GM11168 (cell line): ENCODE data around the gene CTSZ.
"Not testable (repeated sequence)": the region's sequence is repeated elsewhere in the genome, so short reads cannot be mapped to it uniquely, and the experiment has no call there.

Experiments used
- in situ Hi-C: fragments of 300-500 bp; cut with MboI; formaldehyde crosslinking; loops from one replicate; pipeline ENCODE4 v1.12.0; 2022; ENCODE audit warnings: low sequenced_read_pairs; ENCODE audit not compliant: unreplicated experiment

CTSZ gene

DNA sequence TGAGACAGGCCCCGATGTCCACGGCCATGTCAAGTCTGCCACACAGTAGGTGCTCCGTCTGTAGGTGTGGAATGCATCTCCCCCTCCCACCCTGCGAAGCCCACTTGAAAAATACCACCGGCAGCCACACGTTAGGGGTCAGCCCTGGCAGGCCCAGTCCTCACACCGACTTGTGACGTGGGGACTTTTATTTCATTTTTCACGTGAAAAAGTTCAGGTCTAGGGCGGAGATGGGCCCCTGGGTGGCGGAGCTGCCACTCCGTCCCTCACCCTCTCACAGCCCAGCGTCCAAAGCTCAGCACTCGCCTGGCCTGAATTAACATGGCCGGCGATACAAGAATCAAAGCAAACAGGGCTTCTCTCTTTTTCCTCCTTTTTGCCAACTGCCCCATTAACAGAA lies 8.4 kb upstream of the CTSZ start:
- in situ Hi-C loops = no loop called here

DNA sequence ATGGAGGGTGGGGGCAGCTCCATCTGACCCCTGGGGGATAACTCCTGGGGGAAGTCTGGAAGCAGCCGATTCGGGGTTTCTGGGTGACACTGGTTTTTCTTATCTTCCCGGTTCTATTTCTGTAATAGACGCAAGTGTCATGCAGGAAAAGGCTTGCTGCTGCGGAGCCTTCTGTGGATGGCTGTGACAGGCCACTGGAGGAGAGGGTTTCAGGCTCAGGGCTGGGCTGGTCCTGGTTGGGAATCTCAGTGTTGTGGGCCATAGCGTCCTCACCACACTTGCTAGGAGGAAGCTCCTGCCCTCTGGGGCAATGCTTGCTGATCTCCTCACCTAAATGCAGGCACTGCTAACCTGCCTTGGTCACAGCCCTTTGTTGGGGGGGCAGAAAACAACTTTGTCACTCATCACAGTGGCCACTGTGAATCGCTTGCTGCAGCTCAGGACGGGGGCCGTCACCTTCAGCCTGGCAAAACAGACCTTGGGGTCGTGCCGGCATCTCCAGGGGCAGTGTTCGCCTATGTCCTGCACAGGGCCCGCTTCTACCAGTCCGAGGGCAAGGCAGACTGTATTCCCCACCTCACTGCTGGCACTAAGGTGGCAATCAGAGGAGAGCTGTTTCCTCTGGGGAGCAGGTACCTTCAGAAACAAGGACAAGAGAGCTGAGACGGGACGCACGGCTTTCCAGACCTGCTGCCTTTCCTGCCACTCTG lies 7.8 kb upstream of the CTSZ start:
- in situ Hi-C loops = no loop called here

DNA sequence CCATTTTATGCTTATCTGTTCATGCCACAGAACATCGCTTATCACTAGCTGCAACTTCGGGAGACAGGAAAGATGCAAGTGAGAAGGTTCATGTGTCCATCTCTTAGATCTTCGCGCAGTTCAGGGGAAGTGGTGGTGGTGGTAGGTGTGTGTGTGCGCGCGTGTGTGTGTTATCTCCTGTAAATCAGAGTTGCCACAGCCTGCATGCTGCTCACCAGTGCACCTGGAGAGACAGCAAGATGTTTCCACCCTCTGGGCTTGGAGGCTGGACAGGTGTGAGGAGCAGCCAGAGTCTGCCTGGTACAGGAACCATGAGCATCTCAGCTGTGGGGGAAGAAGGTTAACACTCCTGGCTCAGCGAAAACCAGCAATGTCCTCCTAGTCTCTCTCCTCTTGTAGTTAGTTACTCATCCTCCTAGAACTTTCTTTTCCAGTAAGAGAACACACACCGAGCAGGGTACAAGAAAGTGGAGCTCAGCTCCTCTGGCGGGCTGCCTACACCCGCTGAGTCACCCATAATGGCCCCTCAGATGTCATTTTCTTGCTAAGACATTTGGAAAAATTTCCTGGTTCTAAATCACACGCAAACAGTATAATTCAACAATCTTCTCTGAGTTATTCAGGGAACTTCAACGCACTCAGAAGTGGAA lies 7.0 kb upstream of the CTSZ start:
- in situ Hi-C loops = no loop called here

DNA sequence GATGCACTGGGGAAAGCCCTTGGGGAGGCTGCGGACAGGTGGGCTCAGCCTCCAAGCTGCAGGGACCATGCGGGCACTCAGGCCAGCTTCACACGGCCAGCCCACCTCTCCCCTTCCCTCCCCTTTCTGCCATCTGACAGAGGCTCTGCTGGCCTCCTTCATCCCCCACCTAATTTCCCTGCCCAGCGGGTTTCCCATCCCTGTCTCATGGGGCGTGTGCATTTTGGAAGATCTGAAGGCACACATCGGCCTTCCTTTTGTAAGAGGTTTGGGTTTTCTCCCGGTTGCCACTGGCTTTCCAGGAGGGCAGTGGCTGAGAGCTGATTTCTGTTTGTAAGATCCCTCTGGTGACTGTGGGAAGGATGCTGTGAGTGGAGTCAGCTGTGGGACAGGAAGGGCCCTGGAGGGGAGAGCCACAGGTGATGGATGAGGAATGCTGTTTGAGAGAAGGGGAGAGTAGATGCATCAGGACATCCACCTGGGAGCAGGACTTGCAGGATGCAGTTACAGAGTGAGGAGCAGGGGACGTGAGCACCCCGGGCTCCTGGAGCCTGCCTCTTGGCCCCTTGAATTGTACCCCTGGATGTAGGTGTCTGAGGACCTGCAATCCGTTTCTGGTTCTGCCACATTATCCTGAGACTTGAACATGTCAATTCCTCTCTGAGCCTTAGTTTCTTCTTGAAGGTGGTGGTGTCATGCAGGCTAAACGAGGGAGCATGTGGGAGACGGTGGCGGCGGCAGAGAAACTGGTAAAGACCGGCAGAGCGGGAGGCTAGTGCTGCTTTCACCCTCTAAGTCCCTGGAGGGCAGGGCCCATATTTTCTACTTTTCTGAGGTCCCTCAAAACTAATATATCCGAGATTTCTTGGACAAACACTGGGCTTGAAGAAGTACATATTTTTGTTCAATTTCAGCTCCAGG lies 6.2 kb upstream of the CTSZ start:
- in situ Hi-C loops = no loop called here

DNA sequence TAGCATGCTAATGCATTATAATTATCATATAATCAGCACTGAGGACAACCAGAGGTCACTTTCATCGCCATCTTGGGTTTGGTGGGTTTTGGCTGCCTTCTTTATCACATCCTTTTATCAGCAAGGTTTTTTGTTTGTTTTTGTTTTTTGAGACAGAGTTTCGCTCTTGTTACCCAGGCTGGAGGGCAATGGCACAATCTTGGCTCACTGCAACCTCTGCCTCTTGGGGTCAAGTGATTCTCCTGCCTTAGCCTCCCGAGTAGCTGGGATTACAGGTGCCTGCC lies 4.8 kb upstream of the CTSZ start:
- in situ Hi-C loops = not testable (repeated sequence)

DNA sequence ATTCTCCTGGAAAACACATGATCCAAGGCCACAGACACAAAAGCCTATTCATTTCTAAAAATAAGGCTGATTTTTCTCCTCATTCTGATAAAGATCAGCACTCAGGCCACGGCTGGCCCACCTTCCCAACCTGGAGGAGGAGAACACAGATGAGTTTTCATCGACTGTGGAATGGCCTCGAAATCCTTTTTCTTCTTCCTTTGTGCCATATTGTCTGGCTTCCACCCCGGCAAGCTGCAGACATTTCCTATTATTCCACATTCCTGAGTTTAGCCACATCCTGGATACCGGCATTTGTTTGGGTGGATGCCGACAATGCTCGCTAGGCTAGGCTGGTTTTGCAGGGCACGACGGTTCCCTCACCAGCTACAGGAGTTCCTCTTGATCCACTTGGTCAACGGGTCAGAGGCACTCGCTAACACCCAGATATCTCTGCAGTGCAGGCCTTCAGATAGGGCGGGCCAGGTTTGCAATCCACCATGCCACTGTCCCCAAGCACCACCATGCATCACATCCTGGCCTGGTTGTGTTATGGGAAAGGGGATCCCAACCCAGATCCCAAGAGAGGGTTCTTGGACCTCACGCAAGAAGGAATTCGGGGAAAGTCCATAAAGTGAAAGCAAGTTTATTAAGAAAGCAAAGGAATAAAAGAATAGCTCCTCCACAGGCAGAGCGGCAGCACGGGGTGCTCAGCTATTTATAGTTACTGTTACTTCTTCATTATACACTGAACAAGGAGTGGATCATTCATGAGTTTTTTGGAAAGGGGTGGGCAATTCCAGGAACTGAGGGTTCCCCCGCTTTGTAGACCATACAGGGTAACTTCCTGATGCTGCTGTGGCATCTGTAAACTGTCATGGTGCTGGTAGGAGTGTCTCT lies 4.2 kb upstream of the CTSZ start:
- in situ Hi-C loops = no loop called here

DNA sequence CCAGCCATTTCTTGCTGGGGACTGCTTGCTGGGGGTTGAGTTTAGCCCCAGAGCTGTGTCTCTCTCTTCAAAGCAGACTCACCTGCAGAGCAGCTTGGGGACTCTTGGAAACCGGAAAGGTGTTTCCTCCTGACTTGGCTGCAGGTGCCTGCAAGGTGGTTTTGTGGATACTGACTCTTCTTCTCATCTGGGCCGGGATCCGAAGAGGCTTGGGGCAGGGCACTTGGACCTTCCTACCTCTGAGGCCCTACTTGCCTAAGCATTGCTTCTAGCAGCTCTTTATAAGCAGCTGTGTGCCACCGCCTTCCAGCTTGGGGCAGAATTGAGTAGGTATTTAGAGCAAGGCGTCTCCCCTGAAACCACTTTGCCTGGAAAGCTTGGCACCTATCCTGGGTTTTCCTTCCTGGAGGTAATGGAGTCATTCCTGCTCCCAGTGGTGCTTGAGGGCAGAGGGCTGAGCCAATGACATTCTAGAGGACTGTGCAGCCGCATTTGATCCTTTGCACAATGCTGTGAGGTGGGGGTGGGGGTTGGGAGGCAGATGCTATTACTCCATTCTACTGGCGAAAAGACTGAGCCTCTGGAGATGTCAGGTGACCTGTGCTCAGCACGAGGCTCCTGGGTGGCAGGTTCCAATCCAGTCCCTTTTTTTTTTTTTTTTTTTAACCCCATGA lies 3.4 kb upstream of the CTSZ start:
- in situ Hi-C loops = no loop called here

DNA sequence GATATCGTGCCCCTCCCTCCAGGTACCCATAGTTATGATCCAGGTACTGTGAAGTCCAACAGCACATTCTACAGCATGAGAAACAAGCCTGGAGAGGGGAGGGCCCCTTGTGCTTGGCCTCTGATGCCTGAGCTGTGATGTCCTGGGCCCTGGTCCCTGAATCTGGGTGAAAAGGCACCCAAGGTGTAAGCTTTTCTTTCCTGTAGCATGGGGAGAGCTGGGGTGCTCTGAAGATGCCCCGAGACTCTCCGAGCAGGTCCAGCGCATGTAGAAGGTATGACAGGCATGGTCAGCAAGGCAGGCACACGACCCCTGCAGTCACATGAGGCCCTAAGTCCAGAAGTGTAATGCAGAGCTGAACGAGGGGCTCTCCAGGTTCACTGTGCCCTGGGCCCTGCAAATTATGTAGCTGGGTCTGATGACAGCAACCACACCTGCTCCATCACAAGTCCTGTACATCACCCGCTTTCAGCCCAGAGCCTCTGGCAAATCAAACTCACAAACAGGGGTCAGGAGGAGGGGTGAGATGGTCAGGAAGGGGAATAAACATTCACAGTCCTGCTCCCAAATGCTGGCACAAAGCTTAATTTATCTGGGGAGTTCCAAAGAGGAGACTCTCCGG lies 1.8 kb upstream of the CTSZ start:
- in situ Hi-C loops = loop anchor here (5.0 kb wide), 1 partner anchor 33 kb away; the partner anchor contains the start of gene PRELID3B

DNA sequence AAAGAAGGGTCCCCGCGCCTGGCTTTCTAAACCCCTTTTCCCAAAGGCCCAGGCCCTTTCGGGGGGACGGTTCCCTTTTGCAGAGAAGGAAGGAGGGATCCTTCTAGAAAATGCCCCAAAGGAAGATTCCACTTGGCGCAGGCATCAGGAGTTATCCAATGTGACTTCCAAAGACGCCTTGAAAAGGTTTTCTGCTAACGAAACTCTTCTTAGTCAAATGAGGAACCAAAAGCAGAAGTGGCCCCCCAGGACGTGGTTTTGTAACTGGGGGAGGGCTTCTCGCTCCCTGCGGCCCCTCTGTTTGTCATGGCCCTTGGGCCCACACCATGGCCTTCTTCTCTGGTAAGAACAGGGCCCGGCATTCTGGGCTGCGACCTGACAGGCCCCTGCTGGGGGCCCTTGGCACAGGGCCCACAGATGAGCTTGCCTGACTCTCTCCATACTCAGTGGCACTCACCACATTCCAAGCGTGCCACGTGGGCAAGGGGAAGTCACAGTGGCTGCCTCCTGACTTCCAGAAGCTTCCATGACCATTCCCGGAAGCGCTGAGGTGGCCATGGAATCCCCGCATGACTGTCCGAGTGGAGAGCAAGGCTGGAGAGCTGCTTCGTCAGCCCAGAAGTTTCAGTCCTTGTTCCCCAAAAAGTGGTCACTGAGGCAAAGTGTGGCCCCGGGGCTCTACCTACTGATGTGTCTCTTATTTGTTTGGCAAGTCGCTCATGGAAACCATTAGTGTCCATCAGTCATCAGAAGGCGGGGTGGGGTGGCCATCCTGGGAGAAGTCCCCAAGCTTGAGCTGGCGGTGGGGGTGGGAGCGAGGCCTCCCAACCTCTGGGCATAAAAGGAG lies 834 bp upstream of the CTSZ start:
- in situ Hi-C loops = loop anchor here (5.0 kb wide), 1 partner anchor 34 kb away; the partner anchor contains the start of gene PRELID3B

DNA sequence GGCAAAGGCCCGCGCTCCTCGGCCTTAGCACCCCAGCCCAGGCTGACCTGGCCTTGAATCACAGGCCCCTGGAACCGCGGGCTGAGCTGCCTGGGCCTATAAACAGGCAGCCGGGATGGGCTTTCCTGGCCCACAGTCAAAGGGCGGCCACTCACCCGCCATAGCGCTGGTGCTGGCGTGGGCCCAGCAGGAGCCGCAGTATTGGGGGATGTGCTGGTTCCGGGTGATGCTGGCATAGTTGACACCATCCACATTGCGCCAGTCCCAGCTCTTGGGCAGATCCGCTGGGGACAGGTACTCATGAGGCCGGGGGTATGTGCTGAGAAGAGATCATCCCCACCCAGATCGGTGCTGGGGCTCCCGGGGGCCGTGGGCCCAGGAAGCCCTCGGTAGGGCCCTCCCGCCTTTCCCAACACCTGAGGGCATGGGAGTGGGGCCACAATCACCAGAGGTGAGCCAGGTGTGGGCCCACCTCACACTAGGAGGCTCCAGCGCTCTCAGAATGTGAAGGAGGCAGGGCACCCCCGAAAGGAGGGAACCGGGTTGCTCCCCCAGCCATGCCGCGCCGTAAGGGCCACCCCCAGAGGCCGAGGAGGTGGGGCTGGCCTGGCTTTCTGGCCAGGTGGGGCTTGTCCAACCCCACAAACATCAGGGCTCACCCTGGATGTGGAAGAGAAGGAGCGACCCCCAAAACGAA lies 739 bp downstream of the CTSZ start:
- in situ Hi-C loops = loop anchor here (5.0 kb wide), 1 partner anchor 36 kb away; the partner anchor contains the start of gene PRELID3B

DNA sequence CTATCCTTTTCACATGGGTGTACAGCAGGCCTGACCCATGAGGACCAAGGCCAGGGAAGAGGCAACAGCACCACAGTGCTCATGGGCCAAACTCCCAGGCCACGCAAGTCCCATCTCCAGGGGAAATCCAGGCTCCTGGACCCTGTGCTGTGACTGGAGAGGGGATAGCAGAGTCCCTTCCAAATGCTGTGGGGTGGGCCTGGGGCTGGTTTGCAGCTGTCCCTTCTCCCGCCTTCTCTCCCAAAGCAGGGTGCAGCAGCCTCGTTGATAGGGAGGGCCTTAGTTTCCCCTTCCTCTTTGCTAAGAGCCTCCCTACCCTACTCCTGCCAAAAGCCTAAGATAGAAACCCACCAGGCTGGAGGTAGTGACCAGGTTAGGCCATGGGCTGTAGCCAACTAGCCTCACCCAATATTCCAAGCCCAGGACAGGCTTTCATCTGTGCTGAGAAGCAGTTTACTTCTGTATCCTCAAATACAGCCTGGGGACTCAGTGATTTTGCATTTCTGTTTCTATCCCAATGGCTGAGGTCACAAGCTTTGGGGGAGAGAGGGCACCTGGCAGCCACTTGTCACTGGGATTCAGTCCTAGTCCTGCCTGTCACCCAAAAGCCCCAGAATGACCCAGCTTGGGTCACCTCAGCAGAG lies 1.4 kb downstream of the CTSZ start:
- in situ Hi-C loops = loop anchor here (5.0 kb wide), 1 partner anchor 37 kb away; the partner anchor contains the start of gene PRELID3B

DNA sequence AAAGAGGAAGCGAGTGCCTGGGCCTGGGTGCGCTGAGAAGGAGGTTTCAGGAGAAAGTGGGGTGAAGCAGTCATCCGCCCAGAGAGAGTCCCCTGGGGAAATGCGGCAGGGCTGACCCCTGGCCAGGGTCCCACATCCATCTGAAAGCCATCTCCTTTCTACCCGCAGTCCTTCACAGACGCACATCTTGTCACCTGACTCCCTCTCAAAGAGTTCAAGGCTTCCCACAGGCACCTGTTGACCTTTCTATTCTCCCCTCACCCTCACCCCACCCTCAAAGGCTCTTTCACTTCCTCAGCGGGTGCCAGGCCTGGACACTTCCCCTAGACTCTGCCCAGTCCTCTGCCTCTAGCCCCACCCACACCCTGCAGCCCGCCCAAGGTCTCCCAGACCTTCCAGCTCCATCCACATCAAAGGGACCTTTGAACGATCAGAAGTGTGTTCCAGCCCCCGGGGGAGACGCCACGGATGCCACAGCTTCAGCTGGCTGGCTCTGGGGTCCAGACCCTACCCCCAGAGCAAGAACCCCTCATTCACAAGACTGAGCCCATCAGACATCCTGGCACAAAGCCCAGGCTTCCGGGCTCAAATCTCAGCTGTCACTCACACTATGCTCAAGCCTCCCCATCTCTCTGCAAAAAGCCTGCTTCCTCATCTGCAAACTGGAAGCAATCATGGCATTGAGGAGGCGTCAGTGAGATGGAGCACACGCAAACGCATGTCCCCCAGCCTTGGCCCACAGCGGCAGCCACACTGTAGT lies 2.1 kb downstream of the CTSZ start:
- in situ Hi-C loops = loop anchor here (5.0 kb wide), 1 partner anchor 37 kb away; the partner anchor contains the start of gene PRELID3B

DNA sequence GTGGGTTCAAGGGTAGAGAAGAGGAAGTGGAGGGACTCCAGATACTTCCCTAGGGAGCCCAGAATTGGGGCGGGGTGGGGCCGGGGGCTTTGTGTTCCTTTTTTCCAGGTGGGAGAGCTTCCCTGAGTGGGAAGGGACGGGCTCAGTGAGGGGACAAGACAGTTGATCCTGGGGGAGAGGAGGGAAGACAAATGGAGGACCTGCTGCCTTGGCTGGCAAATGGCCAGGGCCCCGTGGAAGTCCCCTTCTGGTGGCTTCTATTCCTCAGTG lies 2.6 kb downstream of the CTSZ start:
- in situ Hi-C loops = no loop called here

DNA sequence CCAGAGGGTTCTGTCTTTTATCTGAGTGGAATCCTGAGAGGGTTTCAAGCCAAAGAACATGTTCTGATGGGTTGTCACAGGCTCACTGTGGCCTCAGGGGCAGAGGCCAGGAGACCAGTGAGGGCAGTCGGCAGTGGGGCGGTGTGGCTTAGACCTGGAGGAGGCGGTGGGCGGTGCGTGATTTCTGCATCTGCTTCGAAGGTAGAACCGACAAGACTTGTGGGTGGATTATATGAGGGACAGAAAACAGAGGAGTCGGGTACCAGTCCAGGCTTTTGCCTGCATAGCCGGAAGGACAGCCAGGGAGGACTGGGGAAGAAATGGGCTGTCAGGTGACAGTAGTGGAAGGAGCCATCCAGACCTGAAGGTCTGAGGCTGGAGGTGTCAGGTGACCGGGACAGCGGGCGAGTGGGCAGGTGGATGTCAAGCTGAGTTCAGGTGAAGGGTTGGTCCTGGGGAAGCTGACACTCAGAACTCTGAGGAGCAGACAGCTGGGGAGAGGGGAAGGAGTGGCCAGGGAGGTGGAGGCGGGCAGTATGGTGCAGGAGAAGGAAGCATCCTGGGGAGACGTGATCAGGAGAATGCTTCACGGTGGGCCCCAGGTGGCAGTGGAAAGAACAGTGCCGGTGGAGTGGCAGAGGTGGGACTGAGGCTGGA lies 3.1 kb downstream of the CTSZ start:
- in situ Hi-C loops = no loop called here

DNA sequence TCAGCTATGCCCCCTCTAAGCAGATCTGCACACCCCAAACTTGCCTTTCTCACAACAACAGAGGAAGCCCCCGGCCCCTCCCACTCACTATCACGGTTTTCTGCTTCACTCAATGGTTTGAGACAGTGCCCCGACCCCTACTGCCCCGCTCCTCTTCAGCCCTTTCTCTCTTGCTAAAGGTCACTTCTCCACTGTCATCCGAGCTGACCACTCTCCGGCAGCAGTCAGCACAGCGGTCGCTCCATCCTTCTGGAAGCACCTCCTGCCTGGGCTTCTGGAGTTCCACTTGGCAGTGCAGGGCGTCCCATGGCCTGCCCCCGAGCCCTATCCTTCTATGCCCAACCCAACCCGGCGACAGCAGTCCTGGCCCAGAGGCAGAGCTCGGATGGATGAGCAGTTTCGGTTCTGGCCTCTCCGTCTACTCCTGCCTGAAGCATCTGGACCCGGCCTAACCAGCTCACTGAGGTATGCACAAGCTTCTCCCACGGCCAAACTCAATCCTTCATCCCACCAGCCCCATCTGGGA lies 4.1 kb downstream of the CTSZ start:
- in situ Hi-C loops = no loop called here

DNA sequence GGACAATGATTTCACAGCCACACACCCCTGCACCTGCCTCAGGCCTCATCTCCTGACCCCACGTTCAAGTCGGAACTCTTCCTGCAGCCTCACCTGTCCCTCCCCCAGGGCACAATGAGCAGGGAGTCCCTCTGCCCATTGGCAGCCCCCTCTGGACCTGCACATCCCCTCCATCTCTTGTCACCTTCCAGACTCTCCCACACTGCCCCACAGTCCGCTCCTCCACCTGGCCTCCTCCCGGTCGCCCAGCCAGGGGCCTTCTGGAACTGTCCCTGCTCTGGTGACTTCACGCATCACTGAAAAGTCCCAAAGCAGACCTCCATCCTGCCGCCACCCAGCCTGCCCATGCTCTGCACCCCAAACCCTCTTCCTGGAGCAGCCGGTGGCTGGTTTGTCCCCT lies 4.7 kb downstream of the CTSZ start:
- in situ Hi-C loops = no loop called here
